Lower leg skin (tissue), 3 donors: Measurements from ENCODE around the gene SPAG8.

Source experiments
- POLR2A ChIP-seq, 2 donors: fragments of 450-650 bp; IDR thresholded peaks; one replicate each; pipeline ENCODE4 v1.6.1; 2016 to 2017; ENCODE audit warnings: antibody characterized with exemption in 2 of 2, mild to moderate bottlenecking in 1 of 2, moderate library complexity in 1 of 2
- TF ChIP-seq, protein P1 (sequence below), 3 donors: fragments of 450-650 bp; IDR thresholded peaks; one replicate each; pipeline ENCODE4 v1.5.1; 2016; ENCODE audit warnings: antibody characterized with exemption in 3 of 3, mild to moderate bottlenecking in 3 of 3, moderate library complexity in 2 of 3

DNA sequence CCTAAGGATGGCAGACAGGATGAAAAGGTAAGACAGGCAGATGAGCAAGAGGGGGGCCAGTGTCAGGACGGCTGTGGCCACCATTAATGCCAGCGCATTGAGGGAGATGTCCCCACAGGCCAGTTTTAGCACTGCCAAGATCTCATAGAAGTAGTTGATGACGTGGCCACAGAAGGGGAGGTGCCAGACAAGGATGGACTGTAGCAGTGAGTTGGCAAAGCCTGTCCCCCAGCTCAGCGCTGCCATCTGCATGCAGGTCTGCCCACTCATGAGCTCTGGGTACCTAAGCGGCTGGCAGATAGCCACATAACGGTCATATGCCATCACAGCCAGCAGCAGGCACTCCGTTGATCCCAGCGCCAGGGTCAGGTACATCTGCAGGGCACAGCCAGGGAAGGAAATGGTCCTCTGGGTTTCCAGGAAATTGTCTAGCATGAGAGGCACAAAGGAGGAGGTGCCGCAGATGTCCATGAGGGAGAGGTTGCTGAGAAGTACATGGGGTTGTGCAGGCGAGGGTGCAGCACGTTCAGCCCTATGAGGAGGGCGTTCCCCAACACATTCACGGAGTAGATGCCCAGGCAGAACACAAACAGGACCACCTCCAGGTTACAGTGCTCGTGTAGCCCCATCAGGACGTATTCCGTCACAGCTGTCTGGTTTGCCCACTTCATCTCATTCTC, 47.4 kb upstream of the SPAG8 start:
- no peak for TF ChIP-seq POLR2A (IDR thresholded peaks at IDR 0.05)
- TF ChIP-seq, protein P1, sequence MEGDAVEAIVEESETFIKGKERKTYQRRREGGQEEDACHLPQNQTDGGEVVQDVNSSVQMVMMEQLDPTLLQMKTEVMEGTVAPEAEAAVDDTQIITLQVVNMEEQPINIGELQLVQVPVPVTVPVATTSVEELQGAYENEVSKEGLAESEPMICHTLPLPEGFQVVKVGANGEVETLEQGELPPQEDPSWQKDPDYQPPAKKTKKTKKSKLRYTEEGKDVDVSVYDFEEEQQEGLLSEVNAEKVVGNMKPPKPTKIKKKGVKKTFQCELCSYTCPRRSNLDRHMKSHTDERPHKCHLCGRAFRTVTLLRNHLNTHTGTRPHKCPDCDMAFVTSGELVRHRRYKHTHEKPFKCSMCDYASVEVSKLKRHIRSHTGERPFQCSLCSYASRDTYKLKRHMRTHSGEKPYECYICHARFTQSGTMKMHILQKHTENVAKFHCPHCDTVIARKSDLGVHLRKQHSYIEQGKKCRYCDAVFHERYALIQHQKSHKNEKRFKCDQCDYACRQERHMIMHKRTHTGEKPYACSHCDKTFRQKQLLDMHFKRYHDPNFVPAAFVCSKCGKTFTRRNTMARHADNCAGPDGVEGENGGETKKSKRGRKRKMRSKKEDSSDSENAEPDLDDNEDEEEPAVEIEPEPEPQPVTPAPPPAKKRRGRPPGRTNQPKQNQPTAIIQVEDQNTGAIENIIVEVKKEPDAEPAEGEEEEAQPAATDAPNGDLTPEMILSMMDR (IDR thresholded peaks at IDR 0.05): no peak
